T-cell (primary cell): ENCODE measurements around the gene RNF10. TPM values are rescaled to one million over a fixed set of nuclear protein-coding genes. Genes with fewer than 3 reads are reported as not detected.

ENCODE experiments used
- ATAC-seq, 4 experiments: fragments of 200-7000 bp in 3 of 4; fragments of 150-1000 bp in 1 of 4; cut with Tn5 transposase; replicated peaks in 1 of 4; 1 replicate in 3 of 4; 2 replicates in 1 of 4; pipeline ENCODE4 v1.10.0; 2021; ENCODE audit warnings: moderate library complexity in 3 of 4, mild to moderate bottlenecking in 2 of 4, moderate number of reproducible peaks in 1 of 4
- CTCF ChIA-PET, 2 donors: fragments of 300-600 bp; sonication (Branson Sonifier 250); formaldehyde crosslinking; loops; one replicate each; lab custom pipeline; 2022; ENCODE audit warnings: antibody characterized with exemption in 2 of 2; lab: Charles Lee
- POLR2A ChIA-PET, 2 donors: fragments of 300-600 bp; sonication (Branson Sonifier 250); formaldehyde crosslinking; loops; one replicate each; lab custom pipeline; 2022; ENCODE audit warnings: antibody characterized with exemption in 2 of 2; lab: Charles Lee
- DNase-seq, 35 experiments: peaks; one replicate each; pipeline versions ENCODE4 v3.0.0 to v3.0.0-alpha.2; 2013 to 2023
- H3K27ac ChIP-seq: one replicate; pipeline ENCODE4 v1.5.1; 2013; ENCODE audit warnings: low read length
- H3K27me3 ChIP-seq, 2 experiments: replicated peaks in 1 of 2; 1 replicate in 1 of 2; 2 replicates in 1 of 2; pipeline versions ENCODE4 v1.6.1 to v1.7.0; 2013; ENCODE audit warnings: low read length in 1 of 2, mixed read lengths in 1 of 2; ENCODE audit not compliant: control insufficient read depth in 2 of 2, insufficient read depth in 2 of 2; ENCODE audit errors: extremely low read depth in 1 of 2
- H3K36me3 ChIP-seq, 2 donors: 1 replicate in 1 of 2; 2 replicates in 1 of 2; pipeline versions ENCODE4 v1.6.1 to v1.7.0; 2013; ENCODE audit warnings: low read length in 1 of 2; ENCODE audit not compliant: control insufficient read depth in 2 of 2, insufficient read depth in 1 of 2; ENCODE audit errors: extremely low read depth in 1 of 2
- H3K4me1 ChIP-seq, 2 experiments: 1 replicate in 1 of 2; 2 replicates in 1 of 2; pipeline versions ENCODE4 v1.6.1 to v1.7.0; 2013; ENCODE audit warnings: low read length in 2 of 2, mixed read lengths in 1 of 2; ENCODE audit not compliant: insufficient read depth in 2 of 2, control insufficient read depth in 1 of 2; ENCODE audit errors: extremely low read depth in 1 of 2
- H3K4me3 ChIP-seq, 2 donors: 1 replicate in 1 of 2; 2 replicates in 1 of 2; pipeline versions ENCODE4 v1.5.1 to v1.7.0; 2013; ENCODE audit warnings: mild to moderate bottlenecking in 2 of 2, low read length in 1 of 2, moderate library complexity in 1 of 2; ENCODE audit not compliant: control insufficient read depth in 1 of 2; ENCODE audit errors: extremely low read depth in 1 of 2
- H3K9me3 ChIP-seq: 2 replicates; pipeline ENCODE4 v1.7.0; 2013
- H3K27ac Mint-ChIP-seq, 2 donors: one replicate each; pipeline ENCODE4 v1.8.0; 2020 to 2021; ENCODE audit warnings: mild to moderate bottlenecking in 2 of 2, mixed read lengths in 2 of 2
- H3K27me3 Mint-ChIP-seq, 2 donors: one replicate each; pipeline ENCODE4 v1.8.0; 2021 to 2022; ENCODE audit warnings: mixed read lengths in 2 of 2
- H3K36me3 Mint-ChIP-seq: one replicate; pipeline ENCODE4 v1.8.0; 2021; ENCODE audit warnings: mixed read lengths
- H3K4me1 Mint-ChIP-seq, 3 donors: one replicate each; pipeline ENCODE4 v1.8.0; 2020 to 2022; ENCODE audit warnings: mixed read lengths in 3 of 3, mild to moderate bottlenecking in 1 of 3
- H3K4me3 Mint-ChIP-seq, 3 donors: one replicate each; pipeline ENCODE4 v1.8.0; 2020 to 2022; ENCODE audit warnings: mild to moderate bottlenecking in 3 of 3, mixed read lengths in 3 of 3, moderate library complexity in 3 of 3
- H3K9me3 Mint-ChIP-seq, 3 donors: one replicate each; pipeline ENCODE4 v1.8.0; 2020 to 2022; ENCODE audit warnings: mixed read lengths in 3 of 3
- WGBS: methylation state at CpG from one replicate; pipeline ENCODE4 v1.1.5; 2013; ENCODE audit warnings: missing lambda C conversion rate; ENCODE audit not compliant: insufficient coverage; 5-methylcytosine and 5-hydroxymethylcytosine counted together
- total RNA-seq, 35 experiments: library from RNA in 6 of 35; stranded (reverse) in 6 of 35; fragments of 120-200 nt in 1 of 35; gene quantifications; one replicate each; pipeline versions ENCODE4 v1.2.1 to v1.2.4 and lab custom pipeline; 2013 to 2026

The RNF10 gene
- total RNA-seq, 5 donors from 2014 or later (not counting 1 experiment from before 2014, with no cell fraction given): 204 to 348 (median 222) TPM

DNA sequence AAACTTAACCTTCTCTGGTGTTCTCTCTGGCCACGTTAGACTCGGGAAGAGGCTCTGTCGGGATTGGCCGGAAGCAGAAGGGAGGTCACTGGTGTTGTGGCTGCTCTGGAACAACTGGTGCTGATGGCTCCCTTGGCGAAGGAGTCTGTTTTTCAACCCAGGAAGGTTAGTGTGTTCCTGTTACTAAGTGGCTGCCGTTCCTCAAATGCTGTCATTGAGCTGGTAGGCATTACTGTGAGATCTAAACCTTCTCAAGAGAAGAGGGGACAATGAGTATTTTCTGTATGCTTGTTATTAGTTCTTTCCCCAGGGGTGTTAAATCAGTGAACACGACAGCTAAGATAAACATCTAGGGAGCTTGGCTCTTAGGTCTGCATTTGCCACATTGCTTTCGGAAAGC, 28.8 kb downstream of the RNF10 start:
- DNase-seq (no peak), ATAC-seq (no peak)
- Histone ChIP-seq H3K4me1 (no peaks in the 10 kb centered on the region), H3K27ac (no peak overlapping the region), H3K4me3 (no peak overlapping the region), H3K36me3 (peaks cover 8 to 86% of the 10 kb centered on the region in 2 donors), H3K9me3 (no peaks in the 10 kb centered on the region), H3K27me3 (no peaks in the 10 kb centered on the region)
- ChIA-PET POLR2A (no interaction called here), CTCF (no interaction called here)
- H3K27me3 Mint-ChIP-seq: no peaks in the 10 kb centered on the region
- H3K4me3 Mint-ChIP-seq: no peak overlapping the region
- 94% methylated on average over 7 of the region's 8 CpGs for WGBS
- H3K9me3 Mint-ChIP-seq: no peaks in the 10 kb centered on the region
- H3K36me3 Mint-ChIP-seq: peaks cover 54% of the 10 kb centered on the region
- H3K4me1 Mint-ChIP-seq: peaks cover 0 to under 1% (median under 1%) of the 10 kb centered on the region in 3 donors
- H3K27ac Mint-ChIP-seq: peak overlapping the region in 1 of 2 donors; percentile 39

DNA sequence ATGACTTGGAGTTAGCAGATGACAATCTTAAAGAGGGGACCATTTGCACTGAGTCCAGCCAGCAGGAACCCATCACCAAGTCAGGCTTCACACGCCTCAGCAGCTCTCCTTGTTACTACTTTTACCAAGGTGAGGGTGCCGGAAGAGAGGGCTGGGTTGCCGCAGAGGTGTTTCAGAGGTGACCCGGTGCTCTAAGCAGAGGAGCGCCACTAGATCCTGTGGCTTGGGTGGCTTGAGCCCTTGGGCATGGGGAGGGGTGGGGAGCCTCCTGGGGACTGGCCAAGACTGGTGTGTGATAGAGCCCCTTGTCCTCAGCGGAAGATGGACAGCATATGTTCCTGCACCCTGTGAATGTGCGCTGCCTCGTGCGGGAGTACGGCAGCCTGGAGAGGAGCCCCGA, 29.3 kb downstream of the RNF10 start:
- CTCF ChIA-PET: no interaction called here
- Histone ChIP-seq H3K27me3 (no peaks in the 10 kb centered on the region), H3K4me1 (no peaks in the 10 kb centered on the region), H3K9me3 (no peaks in the 10 kb centered on the region), H3K27ac (no peak overlapping the region), H3K36me3 (peaks cover 8 to 88% of the 10 kb centered on the region in 2 donors), H3K4me3 (no peak overlapping the region)
- no peak for DNase-seq
- no peak for ATAC-seq
- 94% methylated on average over 8 of the region's 11 CpGs for WGBS
- Mint-ChIP-seq H3K36me3 (peaks cover 53% of the 10 kb centered on the region), H3K9me3 (no peaks in the 10 kb centered on the region), H3K4me3 (no peak overlapping the region), H3K27me3 (no peaks in the 10 kb centered on the region), H3K27ac (peak overlapping the region in 1 of 2 donors; percentile 39), H3K4me1 (no peaks in the 10 kb centered on the region)
- POLR2A ChIA-PET: no interaction called here

DNA sequence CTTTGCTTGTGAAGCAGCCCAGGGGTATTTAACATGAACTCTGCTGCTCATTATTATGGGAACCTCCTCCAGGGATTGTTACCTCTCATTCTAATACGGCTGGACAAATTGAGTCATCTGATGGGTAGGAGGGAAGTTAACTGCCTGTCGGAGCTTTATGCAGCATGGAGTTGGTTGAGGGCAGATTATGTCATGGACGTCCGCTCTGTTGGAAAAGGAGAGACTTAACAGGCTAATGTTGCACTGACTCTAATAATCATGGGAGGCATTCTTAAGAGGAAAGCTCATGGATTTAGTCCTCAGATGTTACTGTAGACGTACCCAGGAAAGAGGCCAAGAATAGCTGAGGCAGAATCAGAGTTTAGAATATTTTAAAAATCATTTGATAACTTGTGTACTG, 37.1 kb downstream of the RNF10 start:
- ChIA-PET CTCF (interaction anchor here (0.5 to 0.7 kb wide), 3 partner anchors 10 to 1075 kb away, joined by 3 to 7 read pairs (median 3); partner anchors contain the start of gene POP5 (in 1 of the 2)), POLR2A (interaction anchor here (0.7 to 1.0 kb wide), 2 partner anchors 10 to 715 kb away, joined by 4 read pairs; partner anchors contain the start of gene POP5 (in 1 of the 2))
- Histone ChIP-seq H3K4me1 (no peaks in the 10 kb centered on the region), H3K4me3 (no peak overlapping the region), H3K36me3 (peaks cover 36 to 90% of the 10 kb centered on the region in 2 donors), H3K9me3 (no peaks in the 10 kb centered on the region), H3K27me3 (no peaks in the 10 kb centered on the region), H3K27ac (no peak overlapping the region)
- Mint-ChIP-seq H3K27ac (no peak overlapping the region), H3K27me3 (no peaks in the 10 kb centered on the region), H3K9me3 (no peaks in the 10 kb centered on the region), H3K36me3 (peaks cover 56% of the 10 kb centered on the region), H3K4me3 (no peak overlapping the region), H3K4me1 (no peaks in the 10 kb centered on the region)
- WGBS: 96% methylated on average over 4 of the region's 5 CpGs
- ATAC-seq: no peak
- no peak for DNase-seq

DNA sequence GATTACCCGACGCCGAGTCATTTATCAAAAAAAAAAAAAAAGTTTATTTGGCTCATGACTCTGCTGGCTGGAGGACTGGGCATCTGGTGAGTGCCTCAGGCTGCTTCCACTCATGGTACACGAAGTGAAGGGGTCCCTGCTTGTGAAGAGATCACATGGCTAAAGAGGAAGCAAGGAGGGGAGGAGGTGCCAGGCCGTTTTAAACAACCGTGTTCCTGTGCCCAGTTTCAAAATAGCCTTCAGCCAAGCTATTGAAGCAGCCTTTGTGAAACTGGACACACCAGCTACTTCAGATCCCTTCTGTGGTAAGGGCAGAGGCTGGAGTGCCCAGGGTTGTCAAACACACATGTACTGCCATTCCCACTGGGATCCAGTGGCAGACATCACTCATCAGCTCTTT, 39.4 kb downstream of the RNF10 start:
- Histone ChIP-seq H3K27me3 (no peaks in the 10 kb centered on the region), H3K4me3 (no peak overlapping the region), H3K4me1 (no peaks in the 10 kb centered on the region), H3K36me3 (peaks cover 46 to 92% of the 10 kb centered on the region in 2 donors), H3K27ac (no peak overlapping the region), H3K9me3 (no peaks in the 10 kb centered on the region)
- CTCF ChIA-PET: no interaction called here
- no peaks in the 10 kb centered on the region for H3K27me3 Mint-ChIP-seq
- 40% methylated on average over 1 of the region's 6 CpGs for WGBS
- no peaks in the 10 kb centered on the region for H3K4me1 Mint-ChIP-seq
- peaks cover 60% of the 10 kb centered on the region for H3K36me3 Mint-ChIP-seq
- POLR2A ChIA-PET: no interaction called here
- no peaks in the 10 kb centered on the region for H3K9me3 Mint-ChIP-seq
- H3K27ac Mint-ChIP-seq: peak overlapping the region in 1 of 2 donors; percentile 22
- DNase-seq (no peak), ATAC-seq (no peak)
- H3K4me3 Mint-ChIP-seq: no peak overlapping the region

DNA sequence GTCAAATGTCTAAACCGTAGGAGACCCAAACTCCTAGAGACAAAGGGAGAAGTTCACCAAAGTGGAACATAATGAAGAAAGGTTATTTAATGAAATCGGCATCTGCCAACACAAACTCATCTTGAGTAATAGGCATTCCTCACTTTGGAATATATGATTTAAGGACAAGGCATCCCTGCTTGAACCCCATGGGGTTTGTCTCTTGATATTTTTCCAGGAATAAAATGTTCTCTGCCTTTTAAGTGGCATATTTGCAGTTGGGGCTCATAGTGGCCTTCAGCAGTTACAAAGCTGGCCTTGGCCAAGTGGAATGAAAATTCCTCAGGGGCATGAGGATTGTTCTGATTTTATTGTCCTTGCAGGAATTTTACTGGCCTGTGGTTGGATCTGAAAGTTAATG, 40.0 kb downstream of the RNF10 start:
- CTCF ChIA-PET: no interaction called here
- POLR2A ChIA-PET: no interaction called here

DNA sequence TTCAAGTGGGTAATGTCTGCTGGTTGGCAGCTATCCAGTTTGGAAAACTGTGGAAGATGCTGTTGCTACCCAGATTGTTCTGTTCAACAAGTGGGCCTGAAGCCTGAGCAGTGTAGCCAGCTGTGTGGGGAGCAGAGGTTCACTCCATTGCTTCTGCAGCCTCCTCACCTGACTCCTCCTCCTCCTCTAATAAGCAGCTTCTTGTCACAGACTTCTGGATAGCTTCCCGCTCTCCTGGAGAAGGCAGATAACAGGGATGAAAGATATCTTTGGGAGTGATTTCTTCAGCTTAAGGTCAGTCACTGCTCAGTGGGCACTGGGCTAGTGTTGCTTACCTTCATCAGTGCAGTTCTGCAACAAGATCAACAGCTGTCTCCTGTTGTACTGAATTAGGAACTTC, 45.0 kb downstream of the RNF10 start:
- H3K9me3 ChIP-seq: no peaks in the 10 kb centered on the region
- Mint-ChIP-seq H3K27me3 (peaks cover 0 to 7% of the 10 kb centered on the region in 2 donors), H3K4me3 (peak overlapping the region in 2 of 3 donors; percentile 97 to 98), H3K9me3 (no peaks in the 10 kb centered on the region), H3K27ac (peak overlapping the region in 1 of 2 donors; percentile 5), H3K4me1 (peaks cover 36 to 39% (median 37%) of the 10 kb centered on the region in 3 donors), H3K36me3 (peaks cover 25% of the 10 kb centered on the region)
- H3K27ac ChIP-seq: no peak overlapping the region
- H3K27me3 ChIP-seq: peaks cover 2 to 8% of the 10 kb centered on the region in 2 experiments
- peaks cover 24 to 52% of the 10 kb centered on the region in 2 donors for H3K36me3 ChIP-seq
- H3K4me3 ChIP-seq: no peak overlapping the region
- peaks cover 4 to 25% of the 10 kb centered on the region in 2 experiments for H3K4me1 ChIP-seq
- no peak for ATAC-seq
- CTCF ChIA-PET: no interaction called here
- no CpG with 5 or more reads among the region's 1 CpG for WGBS
- DNase-seq: no peak
- POLR2A ChIA-PET: interaction anchor here in 1 of 2 donors (0.5 kb wide), 1 partner anchor 170 kb away, joined by 8 read pairs; no protein-coding TSS in a partner anchor

More for the DNA sequence above, 40.0 kb downstream of the RNF10 start:
- Histone ChIP-seq H3K4me1 (no peaks in the 10 kb centered on the region), H3K27ac (no peak overlapping the region), H3K27me3 (no peaks in the 10 kb centered on the region), H3K36me3 (peaks cover 46 to 92% of the 10 kb centered on the region in 2 donors), H3K4me3 (no peak overlapping the region), H3K9me3 (no peaks in the 10 kb centered on the region)
- no peak for DNase-seq
- no CpG with 5 or more reads among the region's 2 CpGs for WGBS
- no peak for ATAC-seq
- peaks cover 60% of the 10 kb centered on the region for H3K36me3 Mint-ChIP-seq
- H3K9me3 Mint-ChIP-seq: no peaks in the 10 kb centered on the region
- H3K4me3 Mint-ChIP-seq: no peak overlapping the region
- peaks cover 0 to 1% (median 0%) of the 10 kb centered on the region in 3 donors for H3K4me1 Mint-ChIP-seq
- H3K27me3 Mint-ChIP-seq: no peaks in the 10 kb centered on the region
- H3K27ac Mint-ChIP-seq: peak overlapping the region in 1 of 2 donors; percentile 23
